GM10248 (cell line): ENCODE measurements around the gene HTR1B.

Experiments
- CTCF ChIA-PET: fragments of 300-600 bp; sonication (Branson Sonifier 250); formaldehyde crosslinking; extraction: SDS; loops from one replicate; lab custom pipeline; 2021; ENCODE audit warnings: antibody characterized with exemption; lab: Yijun Ruan, JAX
- POLR2A ChIA-PET: fragments of 350-650 bp; sonication (Branson Sonifier 250); formaldehyde crosslinking; extraction: SDS; loops from one replicate; lab custom pipeline; 2020; ENCODE audit warnings: antibody characterized with exemption; lab: Yijun Ruan, JAX
- DNase-seq: peaks from one replicate; pipeline ENCODE4 v3.0.0; 2012; ENCODE audit errors: extremely low spot score
- TF ChIP-seq, protein P1 (sequence below): IDR thresholded peaks from 2 replicates; pipeline ENCODE4 v1.5.1; 2012; ENCODE audit warnings: mild to moderate bottlenecking, low read depth; ENCODE audit errors: extremely low read depth, missing control alignments, control extremely low read depth

The HTR1B gene

GRCh38 chr6:77482981-77483380 is 19.7 kb upstream of the HTR1B start:
- ChIA-PET CTCF (interaction anchor here (2.9 kb wide), 1 partner anchor 13 kb away, joined by 10 read pairs; no protein-coding TSS in a partner anchor), POLR2A (no interaction called here)
- no peak for DNase-seq
- TF ChIP-seq, protein P1, sequence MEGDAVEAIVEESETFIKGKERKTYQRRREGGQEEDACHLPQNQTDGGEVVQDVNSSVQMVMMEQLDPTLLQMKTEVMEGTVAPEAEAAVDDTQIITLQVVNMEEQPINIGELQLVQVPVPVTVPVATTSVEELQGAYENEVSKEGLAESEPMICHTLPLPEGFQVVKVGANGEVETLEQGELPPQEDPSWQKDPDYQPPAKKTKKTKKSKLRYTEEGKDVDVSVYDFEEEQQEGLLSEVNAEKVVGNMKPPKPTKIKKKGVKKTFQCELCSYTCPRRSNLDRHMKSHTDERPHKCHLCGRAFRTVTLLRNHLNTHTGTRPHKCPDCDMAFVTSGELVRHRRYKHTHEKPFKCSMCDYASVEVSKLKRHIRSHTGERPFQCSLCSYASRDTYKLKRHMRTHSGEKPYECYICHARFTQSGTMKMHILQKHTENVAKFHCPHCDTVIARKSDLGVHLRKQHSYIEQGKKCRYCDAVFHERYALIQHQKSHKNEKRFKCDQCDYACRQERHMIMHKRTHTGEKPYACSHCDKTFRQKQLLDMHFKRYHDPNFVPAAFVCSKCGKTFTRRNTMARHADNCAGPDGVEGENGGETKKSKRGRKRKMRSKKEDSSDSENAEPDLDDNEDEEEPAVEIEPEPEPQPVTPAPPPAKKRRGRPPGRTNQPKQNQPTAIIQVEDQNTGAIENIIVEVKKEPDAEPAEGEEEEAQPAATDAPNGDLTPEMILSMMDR: no peak

DNA sequence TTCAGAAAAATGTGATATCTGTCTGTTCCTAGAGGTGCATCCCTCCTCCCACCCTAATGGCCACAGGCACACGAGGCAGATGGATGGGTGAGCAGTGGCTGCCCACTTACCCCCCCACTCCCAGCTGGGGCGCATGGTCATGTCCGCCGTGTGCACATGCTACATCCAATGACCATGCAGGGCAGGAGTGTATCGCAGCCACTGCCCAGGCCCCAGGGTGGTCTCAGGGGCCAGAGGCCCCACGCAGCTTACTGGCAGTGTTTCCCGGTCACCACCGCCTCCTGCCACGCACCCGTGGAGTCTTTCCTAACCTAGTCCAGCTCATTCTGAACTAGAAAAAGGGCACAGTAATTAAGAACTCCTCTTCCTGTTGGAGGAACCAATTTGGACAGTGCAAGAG is 11.7 kb upstream of the HTR1B start:
- DNase-seq: no peak
- TF ChIP-seq, protein P1: no peak
- ChIA-PET CTCF (interaction anchor here (1.7 to 3.9 kb wide), 2 partner anchors 10 to 17 kb away, joined by 4 to 18 read pairs; no protein-coding TSS in a partner anchor), POLR2A (no interaction called here)

DNA sequence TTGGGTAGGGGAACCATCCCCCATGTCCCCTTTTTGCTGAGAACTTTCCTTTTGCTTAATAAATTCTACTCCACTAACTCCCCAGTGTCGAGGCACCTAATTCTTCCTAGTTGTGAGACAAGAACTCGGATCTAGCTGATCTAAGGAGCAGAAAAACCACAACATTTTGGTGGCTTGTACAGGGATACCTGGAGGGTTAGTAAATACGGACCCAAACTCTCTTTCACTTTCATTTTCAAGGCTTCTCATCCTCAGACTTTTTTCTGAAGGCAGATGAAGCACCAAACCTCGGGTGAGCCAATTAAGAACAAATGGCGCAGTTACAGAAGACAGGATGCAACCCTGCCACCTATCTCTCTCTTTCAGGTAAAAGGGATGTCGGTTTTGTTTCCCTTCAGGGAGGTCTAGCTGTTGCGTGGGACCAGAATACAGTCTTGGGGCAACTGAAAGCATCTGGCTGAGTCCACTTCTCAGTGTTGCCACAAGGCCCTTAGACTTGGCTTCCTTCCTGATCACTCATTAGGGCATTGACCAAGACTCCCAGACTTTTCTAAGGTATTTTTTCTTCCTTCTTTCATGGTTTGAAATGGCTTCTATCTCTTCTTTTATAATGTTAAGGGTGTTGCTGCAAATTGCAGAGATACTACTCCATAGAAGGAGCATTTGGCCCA is 11.1 kb upstream of the HTR1B start:
- ChIA-PET CTCF (interaction anchor here (3.9 kb wide), 1 partner anchor 9 kb away, joined by 18 read pairs; no protein-coding TSS in a partner anchor), POLR2A (no interaction called here)
- DNase-seq: no peak
- TF ChIP-seq, protein P1: no peak

DNA sequence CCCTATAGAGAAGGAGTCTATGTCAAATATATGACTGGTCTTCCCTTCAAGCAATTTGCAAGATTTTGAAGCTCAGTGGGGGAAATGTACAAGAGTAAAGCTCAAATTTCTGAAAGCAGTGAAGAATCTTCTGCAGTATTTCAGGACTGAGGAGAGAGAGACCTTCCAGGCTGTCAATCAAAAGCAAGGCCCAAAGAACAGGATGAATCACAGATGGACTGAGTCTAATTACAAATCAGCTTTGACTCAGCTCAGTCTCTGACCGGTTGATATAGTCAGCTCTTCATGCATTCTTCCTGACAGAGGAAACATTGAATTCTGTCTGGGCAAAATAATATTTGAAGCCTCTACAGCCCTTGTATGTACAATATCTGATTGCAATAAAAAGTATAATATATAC is 7.7 kb upstream of the HTR1B start:
- ChIA-PET POLR2A (no interaction called here), CTCF (interaction anchor here (0.8 to 2.4 kb wide), 5 partner anchors 10 to 1539 kb away, joined by 3 to 10 read pairs (median 5); no protein-coding TSS in a partner anchor)
- DNase-seq: no peak
- TF ChIP-seq, protein P1: no peak

DNA sequence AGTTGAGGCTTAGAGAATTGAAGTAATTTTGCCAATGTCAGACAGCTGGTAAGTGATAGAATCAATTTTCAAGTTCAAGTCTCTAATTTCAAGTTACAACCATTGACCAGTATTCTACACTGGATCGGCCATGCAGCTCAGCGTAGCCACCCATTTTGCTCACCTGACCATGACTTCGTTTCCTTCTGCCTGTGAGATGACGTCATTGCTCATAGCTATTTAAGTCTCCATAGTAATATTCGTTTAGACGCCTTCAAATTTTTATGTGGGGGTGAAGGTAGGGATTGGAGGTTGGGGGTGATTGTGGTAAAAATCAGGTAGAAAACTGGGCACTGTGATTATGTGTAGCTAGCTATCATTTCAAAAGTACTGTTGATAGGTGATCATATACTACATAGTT is 5.6 kb upstream of the HTR1B start:
- POLR2A ChIA-PET: no interaction called here
- TF ChIP-seq, protein P1: no peak
- CTCF ChIA-PET: interaction anchor here (1.1 to 2.1 kb wide), 2 partner anchors 151 to 1537 kb away, joined by 3 to 5 read pairs; no protein-coding TSS in a partner anchor
- DNase-seq: no peak

DNA sequence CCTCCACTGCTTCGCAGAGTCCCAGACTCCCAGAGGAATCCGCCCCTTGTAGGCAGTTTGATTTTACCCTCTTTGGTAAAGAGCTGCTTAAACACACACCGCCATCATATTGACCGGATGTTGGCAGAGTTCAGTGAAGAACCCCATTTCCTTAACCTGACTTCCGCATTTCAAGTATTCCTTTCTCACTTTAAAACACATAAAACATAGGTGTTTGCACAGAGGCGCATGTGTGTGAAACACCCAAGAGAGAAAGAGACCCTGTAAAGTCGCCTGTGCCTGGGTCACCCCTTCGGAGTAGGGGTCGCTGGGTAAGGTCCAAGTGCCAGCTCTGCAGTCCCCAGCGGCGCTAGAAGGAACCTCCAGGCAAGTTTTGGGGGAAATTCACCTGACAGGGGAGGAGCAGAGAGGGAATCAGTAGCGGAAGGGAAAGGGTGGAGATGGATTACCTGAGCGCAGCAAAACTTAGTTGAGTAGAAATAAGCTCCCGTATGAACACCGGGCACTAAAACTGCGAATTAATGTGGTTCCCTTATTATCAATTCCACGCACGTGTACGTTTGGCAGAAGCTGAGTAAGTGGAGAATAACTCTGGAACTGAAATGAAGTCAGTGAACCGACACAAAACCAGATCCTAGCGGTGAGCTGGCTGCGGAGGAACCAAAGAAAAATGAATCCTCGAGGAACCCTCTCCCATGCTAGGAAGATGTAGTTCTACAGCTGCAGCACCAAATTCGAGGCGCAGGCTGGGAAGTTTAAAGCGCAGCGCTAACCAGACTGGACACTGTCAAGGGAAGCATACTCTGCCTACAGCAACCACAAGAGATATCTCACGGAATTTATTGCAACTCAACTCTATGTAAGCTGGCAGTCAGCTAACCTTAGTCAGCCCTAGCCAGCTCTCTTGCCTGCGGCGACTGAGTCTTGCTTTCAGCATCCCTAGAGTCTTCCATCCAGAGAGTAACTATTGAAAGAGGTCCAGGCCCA is 3.5 kb upstream of the HTR1B start:
- TF ChIP-seq, protein P1: no peak
- ChIA-PET CTCF (interaction anchor here (0.8 to 3.9 kb wide), 8 partner anchors 9 to 1573 kb away, joined by 3 to 18 read pairs (median 4); no protein-coding TSS in a partner anchor), POLR2A (no interaction called here)
- peak; percentile 40 for DNase-seq
